Skeletal muscle tissue (tissue), 4 donors: ENCODE data around the gene PRX. TPM values are rescaled to one million over a fixed set of nuclear protein-coding genes. Genes with fewer than 3 reads are reported as not detected.

Experiments used
- H3K27ac ChIP-seq: one replicate; pipeline ENCODE4 v1.7.0; 2013; ENCODE audit warnings: mild to moderate bottlenecking, low read depth, low read length, inconsistent platforms
- H3K27me3 ChIP-seq, 3 donors: one replicate each; pipeline ENCODE4 v1.7.0; 2013; ENCODE audit warnings: low read length in 3 of 3; ENCODE audit not compliant: control insufficient read depth in 3 of 3, insufficient read depth in 3 of 3
- H3K36me3 ChIP-seq, 3 donors: one replicate each; pipeline ENCODE4 v1.7.0; 2013; ENCODE audit warnings: low read length in 3 of 3; ENCODE audit not compliant: control insufficient read depth in 3 of 3, insufficient read depth in 3 of 3
- H3K4me1 ChIP-seq, 3 donors: one replicate each; pipeline ENCODE4 v1.7.0; 2013; ENCODE audit warnings: low read length in 3 of 3, mild to moderate bottlenecking in 3 of 3; ENCODE audit not compliant: control insufficient read depth in 3 of 3, insufficient read depth in 3 of 3
- H3K4me3 ChIP-seq, 3 donors: one replicate each; pipeline ENCODE4 v1.7.0; 2013; ENCODE audit warnings: low read length in 3 of 3
- H3K9ac ChIP-seq, 3 donors: one replicate each; pipeline ENCODE4 v1.7.0; 2013; ENCODE audit warnings: low read length in 3 of 3, mild to moderate bottlenecking in 3 of 3, moderate library complexity in 2 of 3, low read depth in 1 of 3
- H3K9me3 ChIP-seq, 3 donors: one replicate each; pipeline ENCODE4 v1.7.0; 2013; ENCODE audit warnings: low read length in 3 of 3; ENCODE audit not compliant: control insufficient read depth in 3 of 3
- total RNA-seq: library from RNA; depleted of rRNA; stranded (reverse); fragments of >200 nt; gene quantifications from one replicate; pipeline ENCODE4 v1.2.3, GENCODE V29; 2014
- donor health status: Osteomylitis.

PRX gene
- total RNA-seq, 1 donor from 2014 or later: 8.4 TPM

GRCh38 chr19:40393894-40394815, 19.0 kb downstream of the PRX start:
- no peaks in the 10 kb centered on the region for H3K9me3 ChIP-seq
- peaks cover 0 to 2% (median 0%) of the 10 kb centered on the region in 3 donors for H3K36me3 ChIP-seq
- H3K27ac ChIP-seq: no peak overlapping the region
- H3K27me3 ChIP-seq: no peaks in the 10 kb centered on the region
- no peak overlapping the region for H3K9ac ChIP-seq
- H3K4me3 ChIP-seq: no peak overlapping the region
- H3K4me1 ChIP-seq: peaks cover 0 to 5% (median 0%) of the 10 kb centered on the region in 3 donors

DNA sequence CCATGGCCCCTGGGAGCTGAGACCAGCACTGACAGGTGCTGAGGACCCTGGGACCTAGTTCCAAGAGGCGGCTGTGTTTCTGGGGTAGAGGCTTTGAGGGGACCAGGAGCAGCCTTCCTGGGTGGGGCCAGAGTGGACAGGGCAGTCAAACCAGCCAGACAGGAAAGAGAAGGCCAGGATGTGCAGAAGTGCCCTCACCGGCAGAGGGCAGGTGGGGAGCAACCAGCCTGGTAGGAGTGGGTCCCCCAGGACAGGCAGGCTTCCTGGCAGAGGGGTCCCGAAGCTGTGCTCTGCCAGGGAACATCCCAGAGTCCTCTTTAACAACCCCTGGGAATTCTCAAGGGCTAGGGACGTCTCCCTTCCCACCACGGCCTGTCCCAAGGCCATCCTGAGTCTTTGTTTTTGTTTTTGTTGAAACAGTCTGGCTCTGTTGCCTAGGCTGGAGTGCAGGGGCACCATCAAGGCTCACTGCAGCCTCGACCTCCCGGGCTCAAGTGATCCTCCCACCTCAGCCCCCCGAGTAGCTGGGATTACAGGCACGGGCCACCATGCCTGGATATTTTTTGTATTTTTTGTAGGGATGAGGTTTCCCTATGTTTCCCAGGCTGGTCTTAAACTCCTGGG, 20.2 kb downstream of the PRX start:
- Histone ChIP-seq H3K9ac (no peak overlapping the region), H3K27me3 (no peaks in the 10 kb centered on the region), H3K4me1 (peaks cover 0 to 2% (median 0%) of the 10 kb centered on the region in 3 donors), H3K9me3 (no peaks in the 10 kb centered on the region), H3K36me3 (peaks cover 0 to 2% (median 0%) of the 10 kb centered on the region in 3 donors), H3K4me3 (no peak overlapping the region), H3K27ac (no peak overlapping the region)

DNA sequence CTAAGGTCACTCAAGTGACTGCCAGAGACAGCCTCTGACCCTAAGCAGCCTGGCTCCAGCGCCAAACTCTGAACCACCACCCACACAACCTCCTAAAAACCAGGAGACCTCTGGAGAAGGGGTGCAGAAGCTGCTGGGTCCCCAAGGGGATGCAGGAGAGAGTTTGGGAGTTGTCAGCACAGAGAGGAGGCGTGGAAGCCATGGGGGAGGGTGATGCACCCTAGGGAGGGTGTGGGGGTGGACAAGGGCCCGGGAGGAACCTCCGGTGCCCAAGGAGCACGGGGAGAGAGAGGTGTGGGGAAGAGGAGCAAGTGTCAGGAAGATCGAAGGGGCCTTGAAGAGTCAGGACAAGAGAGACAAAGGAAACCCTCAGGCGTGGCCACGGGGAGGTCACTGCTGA, 21.1 kb downstream of the PRX start:
- Histone ChIP-seq H3K27ac (no peak overlapping the region), H3K27me3 (no peaks in the 10 kb centered on the region), H3K9me3 (no peaks in the 10 kb centered on the region), H3K9ac (peak overlapping the region in 1 of 3 donors; percentile 43), H3K4me1 (peaks cover 0 to 2% (median 0%) of the 10 kb centered on the region in 3 donors), H3K4me3 (no peak overlapping the region), H3K36me3 (peaks cover 0 to 2% (median 0%) of the 10 kb centered on the region in 3 donors)

DNA sequence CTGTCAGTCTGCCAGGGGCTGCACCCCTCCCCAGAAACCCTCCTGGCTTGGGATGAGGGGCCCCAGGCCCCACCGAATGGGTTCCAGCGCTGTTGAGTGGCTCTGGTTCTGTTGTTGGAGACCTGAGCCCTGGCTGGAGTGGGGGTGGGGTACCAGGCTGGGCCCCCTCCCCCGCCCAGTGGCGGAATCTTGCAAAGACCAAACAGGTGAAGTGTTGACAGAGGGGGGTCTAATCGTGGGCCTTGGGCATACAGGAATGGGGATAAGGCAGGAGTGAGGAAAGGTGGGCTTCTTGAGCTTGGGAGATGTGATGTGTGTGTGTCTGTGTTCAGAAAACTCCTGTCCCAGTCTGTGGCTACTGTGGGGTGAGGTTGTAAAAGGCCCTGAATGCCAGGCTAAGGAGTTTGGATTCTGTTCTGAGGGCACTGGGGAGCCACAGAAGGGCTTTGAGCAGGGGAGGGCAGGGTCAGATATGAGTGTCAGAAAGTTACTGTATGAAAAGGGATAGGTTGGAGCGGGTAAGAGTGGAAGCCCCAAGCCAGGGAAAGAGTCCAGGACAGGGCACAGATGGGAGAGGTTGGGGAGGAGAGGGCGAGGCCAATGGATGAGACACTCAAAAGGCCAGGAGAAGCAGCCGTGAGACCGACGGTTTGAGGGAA, 23.0 kb downstream of the PRX start, which contains the start of gene HIPK4:
Gene HIPK4, minus strand, starts transcription at position 98 of the 659 bp plus-strand sequence. CDS start 279 bp downstream, outside the sequence.
- no peak within 1 kb of the TSS for H3K9ac ChIP-seq
- no peak within 1 kb of the TSS for H3K4me3 ChIP-seq
- peaks cover 0 to 2% (median 0%) of the 10 kb centered on the region in 3 donors for H3K4me1 ChIP-seq
- H3K27ac ChIP-seq: no peak within 1 kb of the TSS
- H3K36me3 ChIP-seq: no peaks in the 10 kb centered on the region
- H3K27me3 ChIP-seq: no peaks in the 10 kb centered on the region
- no peaks in the 10 kb centered on the region for H3K9me3 ChIP-seq

GRCh38 chr19:40389404-40390083, 23.6 kb downstream of the PRX start:
- H3K9me3 ChIP-seq: no peaks in the 10 kb centered on the region
- peaks cover 0 to 2% (median 0%) of the 10 kb centered on the region in 3 donors for H3K4me1 ChIP-seq
- H3K4me3 ChIP-seq: no peak overlapping the region
- H3K27me3 ChIP-seq: no peaks in the 10 kb centered on the region
- H3K9ac ChIP-seq: no peak overlapping the region
- H3K36me3 ChIP-seq: no peaks in the 10 kb centered on the region
- H3K27ac ChIP-seq: no peak overlapping the region

DNA sequence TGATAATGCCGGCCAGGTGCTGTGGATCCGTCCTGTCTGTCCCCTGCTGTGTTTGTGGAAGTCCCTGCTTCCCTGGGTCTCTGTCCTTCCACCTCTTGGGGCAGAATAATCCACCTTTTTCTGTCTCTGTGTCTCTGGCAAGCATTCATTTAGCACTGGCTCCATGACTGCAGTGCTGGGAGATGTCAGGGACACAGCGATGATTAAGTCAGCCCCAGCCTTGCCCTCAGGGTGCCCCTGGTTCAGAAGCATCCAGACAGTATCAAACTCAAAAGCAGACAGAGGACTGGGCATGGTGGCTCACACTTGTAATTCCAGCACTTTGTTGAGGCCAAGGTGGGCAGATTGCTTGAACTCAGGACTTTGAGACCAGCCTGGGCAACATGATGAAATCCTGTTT, 24.7 kb downstream of the PRX start:
- peaks cover 0 to 2% (median 0%) of the 10 kb centered on the region in 3 donors for H3K4me1 ChIP-seq

DNA sequence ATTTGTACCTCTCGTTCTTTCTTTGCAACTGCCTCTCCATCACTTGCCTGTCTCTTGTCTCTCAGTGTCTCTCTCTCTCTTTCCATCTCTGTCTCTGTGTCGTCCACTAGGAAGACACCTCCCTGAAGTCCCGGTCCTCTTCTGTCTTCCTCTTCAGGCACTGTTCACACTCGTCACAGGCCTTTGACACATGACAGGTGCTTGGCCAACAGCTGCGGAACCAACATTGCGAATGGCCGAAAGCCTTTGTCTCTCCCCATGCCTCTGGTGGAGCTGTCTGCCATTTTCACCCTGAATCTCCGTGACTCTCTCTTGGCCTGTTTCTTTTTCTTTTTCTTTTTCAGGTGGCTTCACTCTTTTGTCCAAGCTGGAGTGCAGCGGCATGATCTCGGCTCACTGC, 26.0 kb downstream of the PRX start:
- no peak overlapping the region for H3K9ac ChIP-seq

More for the DNA sequence above, 24.7 kb downstream of the PRX start:
- Histone ChIP-seq H3K36me3 (no peaks in the 10 kb centered on the region), H3K27ac (no peak overlapping the region), H3K9ac (no peak overlapping the region), H3K9me3 (no peaks in the 10 kb centered on the region), H3K27me3 (no peaks in the 10 kb centered on the region), H3K4me3 (no peak overlapping the region)

DNA sequence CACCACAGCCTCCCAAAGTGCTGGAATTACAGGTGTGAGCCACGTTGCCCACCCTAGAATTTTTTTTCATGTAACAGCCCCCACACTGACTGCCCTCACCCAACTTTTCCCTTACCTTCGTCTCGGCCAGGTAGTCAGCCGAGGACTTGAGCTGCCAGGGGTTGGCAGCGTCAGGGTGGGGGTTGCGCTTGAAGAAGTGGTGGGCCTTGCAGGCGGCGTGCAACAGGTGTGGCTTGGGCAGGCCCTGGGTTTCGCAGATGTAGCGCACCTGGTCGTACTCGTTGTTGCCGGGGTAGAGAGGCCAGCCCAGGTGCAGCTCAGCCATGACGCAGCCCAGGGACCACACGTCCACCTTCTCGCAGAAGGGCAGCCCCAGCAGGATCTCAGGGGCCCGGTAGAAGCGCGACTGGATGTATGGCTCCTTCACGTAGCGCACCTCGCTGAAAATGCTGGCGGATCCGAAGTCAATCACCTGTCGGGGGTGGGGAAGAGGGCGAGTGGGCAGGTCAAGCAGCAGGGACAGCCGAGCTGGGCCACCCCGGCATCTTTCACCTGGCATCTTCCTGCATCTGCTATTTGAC, 29.4 kb downstream of the PRX start:
- H3K36me3 ChIP-seq: peaks cover 3 to 10% (median 6%) of the 10 kb centered on the region in 3 donors
- H3K27me3 ChIP-seq: no peaks in the 10 kb centered on the region
- no peaks in the 10 kb centered on the region for H3K4me1 ChIP-seq
- H3K4me3 ChIP-seq: no peak overlapping the region
- no peak overlapping the region for H3K9ac ChIP-seq
- no peak overlapping the region for H3K27ac ChIP-seq
- no peaks in the 10 kb centered on the region for H3K9me3 ChIP-seq

More for the DNA sequence above, 26.0 kb downstream of the PRX start:
- H3K27ac ChIP-seq: no peak overlapping the region
- no peaks in the 10 kb centered on the region for H3K36me3 ChIP-seq
- H3K9me3 ChIP-seq: no peaks in the 10 kb centered on the region
- H3K27me3 ChIP-seq: no peaks in the 10 kb centered on the region
- no peaks in the 10 kb centered on the region for H3K4me1 ChIP-seq
- no peak overlapping the region for H3K4me3 ChIP-seq

GRCh38 chr19:40381321-40381720, 31.9 kb downstream of the PRX start:
- H3K9ac ChIP-seq: no peak overlapping the region
- no peak overlapping the region for H3K4me3 ChIP-seq
- no peaks in the 10 kb centered on the region for H3K27me3 ChIP-seq
- H3K4me1 ChIP-seq: no peaks in the 10 kb centered on the region
- no peaks in the 10 kb centered on the region for H3K9me3 ChIP-seq
- H3K36me3 ChIP-seq: peaks cover 19 to 25% (median 21%) of the 10 kb centered on the region in 3 donors
- no peak overlapping the region for H3K27ac ChIP-seq
